GM15510 (cell line): ENCODE measurements around the gene CST9.

Experiments used
- POLR2A ChIP-seq: IDR thresholded peaks from 3 replicates; pipeline ENCODE4 v1.6.1; 2011; ENCODE audit warnings: borderline replicate concordance; ENCODE audit not compliant: insufficient read length; ENCODE audit errors: extremely low read depth

CST9 gene

DNA sequence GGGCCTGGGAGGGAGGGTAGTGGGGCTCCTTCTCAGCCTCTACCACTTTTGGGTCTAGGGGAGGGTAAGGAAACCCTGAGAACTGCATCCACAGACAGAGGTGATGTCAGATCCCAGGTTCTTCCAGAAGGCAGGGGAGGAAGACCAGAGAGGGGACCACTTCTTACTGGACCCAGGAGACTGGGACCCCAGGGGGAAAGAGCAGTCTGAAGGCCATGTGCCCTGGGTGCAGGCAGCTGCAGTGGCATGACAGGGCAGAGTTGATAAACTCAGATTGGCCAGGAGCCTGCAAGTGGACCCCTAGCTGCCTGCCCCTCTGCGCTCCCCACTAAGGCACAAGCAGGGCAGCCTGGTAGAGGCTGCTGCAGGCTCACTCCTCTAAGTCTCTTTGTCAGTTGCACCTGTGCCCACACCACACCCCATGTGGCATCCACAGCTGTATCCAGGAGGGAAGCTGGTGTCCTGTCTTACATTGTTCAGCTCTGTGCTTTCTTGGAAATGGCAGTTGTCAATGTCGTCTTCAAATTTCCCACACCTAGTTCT is 40.1 kb downstream of the CST9 start:
- TF ChIP-seq POLR2A = no peak

DNA sequence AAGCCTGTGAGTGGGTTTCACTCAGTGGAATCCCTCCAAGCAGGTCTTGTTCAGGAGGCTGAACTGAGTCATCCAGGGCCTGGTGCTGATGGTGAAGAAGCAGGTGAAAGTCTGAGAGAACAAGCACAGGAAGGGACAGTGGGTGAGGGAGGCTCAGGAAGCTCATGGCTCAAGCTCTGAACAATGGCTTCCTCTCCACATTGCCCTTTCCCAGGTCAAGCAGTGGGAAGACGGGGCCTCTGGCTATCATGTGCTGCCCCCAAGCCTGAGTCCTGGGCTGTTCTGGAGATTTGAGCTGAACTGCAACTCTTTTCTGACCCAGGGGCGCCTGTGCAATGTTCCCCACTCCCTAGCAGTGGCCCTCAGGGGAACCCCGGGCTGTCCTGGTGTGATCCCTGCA is 40.8 kb downstream of the CST9 start:
- no peak for TF ChIP-seq POLR2A

DNA sequence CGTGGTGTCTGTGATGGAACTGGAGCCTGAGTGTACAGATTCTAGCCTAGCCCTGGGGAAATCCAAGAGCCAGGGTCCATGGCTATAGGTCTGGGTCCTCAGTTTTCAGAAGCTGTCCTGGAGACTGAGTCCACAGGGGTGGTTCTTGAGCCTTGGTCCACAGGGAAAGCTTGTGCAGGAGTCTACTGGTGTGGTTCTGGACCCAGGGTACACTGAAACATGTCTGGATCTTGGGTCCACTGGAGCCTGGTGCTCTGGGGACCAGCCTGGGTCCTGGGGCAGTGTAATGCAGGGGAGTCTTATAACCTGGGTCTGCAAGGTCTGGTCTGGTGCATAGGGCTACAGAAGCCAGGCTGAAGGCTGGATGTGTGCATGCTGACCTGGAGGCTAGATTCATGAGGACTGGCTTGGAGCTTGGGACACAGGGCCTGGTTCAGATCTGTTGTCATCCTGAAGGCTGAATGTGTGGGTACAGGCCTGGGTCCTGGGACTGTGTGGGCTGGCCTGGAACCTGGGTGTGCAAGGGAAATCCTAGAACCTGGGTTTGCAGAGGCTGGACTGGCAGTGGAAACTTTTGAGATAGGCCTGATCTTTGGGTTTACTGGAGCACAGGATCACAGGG is 42.9 kb downstream of the CST9 start:
- no peak for TF ChIP-seq POLR2A

DNA sequence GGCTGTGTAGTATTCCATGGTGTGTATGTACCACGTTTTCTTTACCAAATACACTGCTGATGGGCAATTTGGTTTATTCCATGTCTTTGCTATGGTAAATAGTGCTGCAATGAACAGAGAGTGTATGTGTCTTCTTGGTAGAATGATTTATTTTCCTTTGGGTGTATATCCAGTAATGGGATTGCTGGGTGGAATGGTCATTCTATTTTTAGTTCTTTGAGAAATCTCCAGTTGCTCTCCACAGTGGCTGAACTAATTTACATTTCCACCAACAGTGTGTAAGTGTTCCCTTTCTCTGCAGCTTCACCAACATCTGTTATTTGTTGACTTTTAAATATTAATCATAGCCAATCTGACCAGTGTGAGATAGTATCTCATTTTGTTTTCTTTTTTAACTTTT is 51.3 kb downstream of the CST9 start:
- TF ChIP-seq POLR2A = no peak
